C4-2B (cell line): ENCODE measurements around the gene PON2.

Experiments used
- CTCF ChIP-seq: fragments of 450-650 bp; conservative IDR thresholded peaks from 2 replicates; pipeline ENCODE4 v1.5.1; 2017; ENCODE audit warnings: mild to moderate bottlenecking
- ZFX ChIP-seq: fragments of 450-650 bp; IDR thresholded peaks from 2 replicates; pipeline ENCODE4 v1.6.1; 2017

- TF ChIP-seq CTCF (no peak), ZFX (no peak)
These were observed 2.2 kb downstream of the PON2 start for GRCh38 chr7:95432606-95433005.
